Measurements from ENCODE around the gene ZNF276. TPM values are rescaled to one million over a fixed set of nuclear protein-coding genes. Genes with fewer than 3 reads are reported as not detected.

The ZNF276 gene
- total RNA-seq, 1 experiment from 2014 or later, result 30.1 TPM

DNA sequence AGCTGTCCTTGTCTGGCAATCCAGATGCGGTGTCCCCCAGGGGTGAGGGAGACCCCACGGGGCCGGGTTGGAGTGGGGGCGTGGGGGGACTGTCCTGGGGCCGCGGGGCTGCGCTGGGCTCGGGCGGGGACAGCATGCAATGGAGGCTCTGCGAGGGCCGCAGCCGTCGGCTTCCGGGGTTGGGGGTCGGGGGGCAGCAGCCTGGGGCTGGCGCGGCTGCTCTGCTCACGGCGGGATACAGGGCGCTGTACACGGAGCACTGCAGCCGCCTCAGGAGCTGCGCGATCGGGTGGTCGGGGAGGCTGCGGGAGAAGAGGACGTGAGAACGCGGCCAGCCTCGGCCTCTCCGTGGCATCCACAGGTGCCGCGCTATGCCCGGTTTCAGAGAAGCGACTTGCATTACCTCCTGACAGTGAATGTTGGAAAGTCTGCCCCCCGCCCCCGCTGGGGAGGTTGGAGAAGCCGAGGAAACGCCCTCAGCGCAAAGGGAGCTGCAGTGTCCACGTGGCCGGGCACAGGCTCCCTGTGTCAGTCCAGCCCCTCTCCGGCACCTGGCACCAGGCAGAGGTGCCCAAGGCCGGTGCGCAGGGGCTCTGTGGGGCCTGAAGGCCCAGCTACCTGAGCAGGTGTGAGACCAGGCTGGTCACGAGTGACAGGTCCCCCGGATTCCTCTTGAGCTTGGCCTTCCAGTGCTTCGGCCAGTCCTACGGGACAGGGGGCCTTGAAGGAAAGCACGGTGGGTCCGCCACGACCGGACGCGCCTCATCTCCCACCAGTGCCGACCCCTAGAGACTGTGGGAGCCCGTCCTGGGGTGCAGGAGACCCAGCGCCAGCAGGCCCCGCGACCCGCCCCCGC, 10.4 kb upstream of the ZNF276 start:
- ChIA-PET POLR2A (ENCODE audit: unreplicated experiment) (no interaction called here), CTCF (no interaction called here)
- DNase-seq, result no peak
- BruUV-seq (replicated peaks), result no TSS peak
- no peak overlapping the region for H3K27ac ChIP-seq (ENCODE audit: low read length)
- intact Hi-C loops (cut with micrococcal nuclease), result no loop called here
- H3K4me2 ChIP-seq (ENCODE audit: low read length), result no peak overlapping the region
- no peaks in the 10 kb centered on the region for H3F3A ChIP-seq (ENCODE audit: low read length, unreplicated experiment)
- H3K4me1 ChIP-seq (ENCODE audit: insufficient read depth, low read length), result no peaks in the 10 kb centered on the region
- H3K79me2 ChIP-seq (ENCODE audit: low read length), result peaks cover 27% of the 10 kb centered on the region
- peaks cover 3% of the 10 kb centered on the region; the same call in 1 of the 2 replicates for H3K36me3 ChIP-seq (ENCODE audit: low read depth, low read length)
- no peak overlapping the region for H2AFZ ChIP-seq (ENCODE audit: low read length)
- H3K27me3 ChIP-seq (ENCODE audit: low read length), result no peaks in the 10 kb centered on the region
- no peak for ATAC-seq
- H3K9me2 ChIP-seq (replicated peaks; ENCODE audit: low read length), result no peaks in the 10 kb centered on the region
- H4K20me1 ChIP-seq (ENCODE audit: low read length), result no peaks in the 10 kb centered on the region
- H3K9ac ChIP-seq (ENCODE audit: low read length), result no peak overlapping the region
- TF ChIP-seq, protein P1, sequence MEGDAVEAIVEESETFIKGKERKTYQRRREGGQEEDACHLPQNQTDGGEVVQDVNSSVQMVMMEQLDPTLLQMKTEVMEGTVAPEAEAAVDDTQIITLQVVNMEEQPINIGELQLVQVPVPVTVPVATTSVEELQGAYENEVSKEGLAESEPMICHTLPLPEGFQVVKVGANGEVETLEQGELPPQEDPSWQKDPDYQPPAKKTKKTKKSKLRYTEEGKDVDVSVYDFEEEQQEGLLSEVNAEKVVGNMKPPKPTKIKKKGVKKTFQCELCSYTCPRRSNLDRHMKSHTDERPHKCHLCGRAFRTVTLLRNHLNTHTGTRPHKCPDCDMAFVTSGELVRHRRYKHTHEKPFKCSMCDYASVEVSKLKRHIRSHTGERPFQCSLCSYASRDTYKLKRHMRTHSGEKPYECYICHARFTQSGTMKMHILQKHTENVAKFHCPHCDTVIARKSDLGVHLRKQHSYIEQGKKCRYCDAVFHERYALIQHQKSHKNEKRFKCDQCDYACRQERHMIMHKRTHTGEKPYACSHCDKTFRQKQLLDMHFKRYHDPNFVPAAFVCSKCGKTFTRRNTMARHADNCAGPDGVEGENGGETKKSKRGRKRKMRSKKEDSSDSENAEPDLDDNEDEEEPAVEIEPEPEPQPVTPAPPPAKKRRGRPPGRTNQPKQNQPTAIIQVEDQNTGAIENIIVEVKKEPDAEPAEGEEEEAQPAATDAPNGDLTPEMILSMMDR (conservative IDR thresholded peaks at IDR 0.05; ENCODE audit: low read depth, low read length), result no peak
- TF ChIP-seq EZH2 (IDR thresholded peaks at IDR 0.05; ENCODE audit: low read length, unreplicated experiment) (no peak), EZH2phosphoT487 (IDR thresholded peaks at IDR 0.05; ENCODE audit: borderline replicate concordance, low read length) (no peak)
- no peak overlapping the region for H3K4me3 ChIP-seq (ENCODE audit: low read length)
- H3K9me3 ChIP-seq (ENCODE audit: low read length), result no peaks in the 10 kb centered on the region

DNA sequence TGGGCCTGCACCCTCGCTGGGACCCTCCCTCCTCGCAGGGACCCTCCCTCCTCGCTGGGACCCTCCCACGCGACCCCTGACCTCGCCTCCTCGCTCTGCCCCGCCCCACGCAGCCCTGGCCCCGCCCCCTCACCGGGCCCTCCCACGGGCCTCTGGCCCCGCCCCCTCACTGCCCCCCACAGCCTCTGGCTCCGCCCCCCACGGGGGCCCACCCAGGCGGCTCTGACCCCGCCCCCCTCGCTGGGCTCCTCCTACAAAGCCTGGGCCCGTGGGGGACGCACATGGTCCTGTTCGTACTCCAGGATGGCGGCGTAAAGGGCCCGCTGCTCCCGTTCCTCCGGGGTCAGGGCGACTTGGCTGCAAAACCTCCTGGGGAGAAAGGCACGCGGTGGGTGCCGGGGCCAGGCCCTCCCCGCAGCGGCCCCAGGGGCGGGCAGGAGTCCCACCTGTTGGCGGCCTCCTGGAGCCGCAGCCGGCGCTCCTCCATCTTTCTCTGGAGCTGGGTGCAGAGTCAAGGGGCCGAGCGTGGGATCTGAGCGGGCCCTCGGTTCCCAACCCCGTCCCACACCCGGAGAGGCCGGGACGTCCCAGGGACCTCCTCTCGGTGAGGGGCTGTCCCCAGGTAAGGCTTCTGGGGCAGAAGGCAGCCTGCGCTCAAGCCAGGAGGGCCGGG, 9.6 kb upstream of the ZNF276 start:
- Histone ChIP-seq H4K20me1 (ENCODE audit: low read length) (no peaks in the 10 kb centered on the region), H2AFZ (ENCODE audit: low read length) (no peak overlapping the region), H3K27me3 (ENCODE audit: low read length) (no peaks in the 10 kb centered on the region), H3K4me1 (ENCODE audit: insufficient read depth, low read length) (no peaks in the 10 kb centered on the region), H3K27ac (ENCODE audit: low read length) (0 out of 2 replicates have a peak overlapping the region, but pooled peaks have one; percentile 10), H3K9me2 (replicated peaks; ENCODE audit: low read length) (no peaks in the 10 kb centered on the region), H3K9me3 (ENCODE audit: low read length) (no peaks in the 10 kb centered on the region), H3F3A (ENCODE audit: low read length, unreplicated experiment) (no peaks in the 10 kb centered on the region), H3K36me3 (ENCODE audit: low read depth, low read length) (peaks cover 3% of the 10 kb centered on the region; the same call in 1 of the 2 replicates), H3K79me2 (ENCODE audit: low read length) (peaks cover 27% of the 10 kb centered on the region), H3K4me2 (ENCODE audit: low read length) (peak overlapping the region; percentile 85), H3K9ac (ENCODE audit: low read length) (peak overlapping the region; percentile 94), H3K4me3 (ENCODE audit: low read length) (peak overlapping the region; percentile 87)
- intact Hi-C loops (cut with micrococcal nuclease), result no loop called here
- CTCF ChIA-PET, result no interaction called here
- TF ChIP-seq, protein P1 (conservative IDR thresholded peaks at IDR 0.05; ENCODE audit: low read depth, low read length), result no peak
- TF ChIP-seq EZH2 (IDR thresholded peaks at IDR 0.05; ENCODE audit: low read length, unreplicated experiment), result no peak
- ATAC-seq (peak; percentile 74), DNase-seq (peak; percentile 68)
- TSS peak; percentile 48 for BruUV-seq (replicated peaks)
- POLR2A ChIA-PET (ENCODE audit: unreplicated experiment), result no interaction called here

Data from PC-3 (cell line).